Vagina (tissue), 2 donors: Measurements from ENCODE around the gene TLE7.

Source experiments
- POLR2A ChIP-seq, 2 donors: fragments of 450-650 bp; IDR thresholded peaks; one replicate each; pipeline ENCODE4 v1.6.1; 2017; ENCODE audit warnings: antibody characterized with exemption in 2 of 2, mild to moderate bottlenecking in 2 of 2, moderate library complexity in 2 of 2
- POLR2AphosphoS5 ChIP-seq, 2 donors: sonication (generic); formaldehyde crosslinking; IDR thresholded peaks; one replicate each; pipeline ENCODE4 v1.9.0; 2017; ENCODE audit warnings: antibody characterized with exemption in 2 of 2, mild to moderate bottlenecking in 2 of 2, low read depth in 1 of 2; ENCODE audit not compliant: insufficient read depth in 1 of 2
- TF ChIP-seq, protein P1 (sequence below), 3 experiments: fragments of 450-650 bp in 2 of 3; fragments of 200-600 bp in 1 of 3; sonication (generic) in 1 of 3; IDR thresholded peaks; one replicate each; pipeline ENCODE4 v1.5.1; 2017 to 2019; ENCODE audit warnings: antibody characterized with exemption in 3 of 3, mild to moderate bottlenecking in 2 of 3, moderate library complexity in 2 of 3

DNA sequence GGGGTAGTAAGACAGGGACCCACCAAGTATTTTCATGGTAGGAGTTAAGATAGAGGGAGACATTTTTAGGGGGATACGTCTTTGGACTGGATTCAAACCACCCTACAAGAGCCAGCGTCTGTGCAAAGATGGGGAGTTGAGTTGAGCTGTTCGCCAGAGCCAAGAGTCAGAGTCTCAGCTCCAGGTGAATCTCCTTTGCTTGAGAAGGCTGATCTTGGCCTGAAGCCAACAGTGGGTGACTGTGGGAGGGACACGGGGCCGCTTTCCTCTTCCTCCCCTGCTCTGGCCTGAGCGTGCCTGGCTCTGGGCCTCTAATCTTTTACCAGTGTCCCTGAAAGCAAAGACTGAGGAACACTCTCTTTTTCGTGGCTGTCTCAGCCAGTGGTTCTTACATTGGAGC lies 5.4 kb downstream of the TLE7 start:
- TF ChIP-seq, protein P1, sequence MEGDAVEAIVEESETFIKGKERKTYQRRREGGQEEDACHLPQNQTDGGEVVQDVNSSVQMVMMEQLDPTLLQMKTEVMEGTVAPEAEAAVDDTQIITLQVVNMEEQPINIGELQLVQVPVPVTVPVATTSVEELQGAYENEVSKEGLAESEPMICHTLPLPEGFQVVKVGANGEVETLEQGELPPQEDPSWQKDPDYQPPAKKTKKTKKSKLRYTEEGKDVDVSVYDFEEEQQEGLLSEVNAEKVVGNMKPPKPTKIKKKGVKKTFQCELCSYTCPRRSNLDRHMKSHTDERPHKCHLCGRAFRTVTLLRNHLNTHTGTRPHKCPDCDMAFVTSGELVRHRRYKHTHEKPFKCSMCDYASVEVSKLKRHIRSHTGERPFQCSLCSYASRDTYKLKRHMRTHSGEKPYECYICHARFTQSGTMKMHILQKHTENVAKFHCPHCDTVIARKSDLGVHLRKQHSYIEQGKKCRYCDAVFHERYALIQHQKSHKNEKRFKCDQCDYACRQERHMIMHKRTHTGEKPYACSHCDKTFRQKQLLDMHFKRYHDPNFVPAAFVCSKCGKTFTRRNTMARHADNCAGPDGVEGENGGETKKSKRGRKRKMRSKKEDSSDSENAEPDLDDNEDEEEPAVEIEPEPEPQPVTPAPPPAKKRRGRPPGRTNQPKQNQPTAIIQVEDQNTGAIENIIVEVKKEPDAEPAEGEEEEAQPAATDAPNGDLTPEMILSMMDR (IDR thresholded peaks at IDR 0.05), result no peak
- no peak for TF ChIP-seq POLR2A (IDR thresholded peaks at IDR 0.05)
- TF ChIP-seq POLR2AphosphoS5 (IDR thresholded peaks at IDR 0.05; ENCODE audit: insufficient read depth in 1 of 2, low read depth in 1 of 2), result no peak
